ENCODE measurements around the gene ZP4.

DNA sequence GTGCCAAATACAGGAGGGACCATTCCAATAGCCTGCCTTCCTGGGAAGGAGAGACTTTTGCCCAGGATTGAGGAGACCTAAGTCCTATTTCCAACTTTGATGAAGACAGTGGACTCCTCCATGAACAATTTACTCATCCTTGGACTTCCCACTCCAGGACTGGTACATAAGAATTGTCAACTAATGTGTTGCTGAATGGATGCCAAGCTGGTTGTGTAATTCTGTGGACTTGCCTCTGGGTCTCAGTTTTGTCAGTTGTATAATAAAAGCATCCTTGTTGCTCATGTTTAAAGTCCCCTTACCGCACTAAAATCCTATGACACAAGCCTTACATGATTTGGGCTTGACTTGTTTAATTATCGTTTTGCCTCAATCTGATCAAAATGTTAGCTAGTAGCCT, 13.2 kb upstream of the ZP4 start:
- TF ChIP-seq, protein P1, sequence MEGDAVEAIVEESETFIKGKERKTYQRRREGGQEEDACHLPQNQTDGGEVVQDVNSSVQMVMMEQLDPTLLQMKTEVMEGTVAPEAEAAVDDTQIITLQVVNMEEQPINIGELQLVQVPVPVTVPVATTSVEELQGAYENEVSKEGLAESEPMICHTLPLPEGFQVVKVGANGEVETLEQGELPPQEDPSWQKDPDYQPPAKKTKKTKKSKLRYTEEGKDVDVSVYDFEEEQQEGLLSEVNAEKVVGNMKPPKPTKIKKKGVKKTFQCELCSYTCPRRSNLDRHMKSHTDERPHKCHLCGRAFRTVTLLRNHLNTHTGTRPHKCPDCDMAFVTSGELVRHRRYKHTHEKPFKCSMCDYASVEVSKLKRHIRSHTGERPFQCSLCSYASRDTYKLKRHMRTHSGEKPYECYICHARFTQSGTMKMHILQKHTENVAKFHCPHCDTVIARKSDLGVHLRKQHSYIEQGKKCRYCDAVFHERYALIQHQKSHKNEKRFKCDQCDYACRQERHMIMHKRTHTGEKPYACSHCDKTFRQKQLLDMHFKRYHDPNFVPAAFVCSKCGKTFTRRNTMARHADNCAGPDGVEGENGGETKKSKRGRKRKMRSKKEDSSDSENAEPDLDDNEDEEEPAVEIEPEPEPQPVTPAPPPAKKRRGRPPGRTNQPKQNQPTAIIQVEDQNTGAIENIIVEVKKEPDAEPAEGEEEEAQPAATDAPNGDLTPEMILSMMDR (IDR thresholded peaks at IDR 0.05): no peak
- TF ChIP-seq POLR2A (IDR thresholded peaks at IDR 0.05): no peak

Data from Peyer's patch (tissue), 4 donors.